Activated CD4-positive, alpha-beta T cell treated with anti-CD3 and anti-CD28 coated beads, Interleukin-2, amount 10 ng/mL, durations not matched to agents 24 days and 14 days (primary cell): ENCODE data around the gene AWAT1. TPM values are rescaled to one million over a fixed set of nuclear protein-coding genes. Genes with fewer than 3 reads are reported as not detected.
"Not testable (repeated sequence)": the region's sequence is repeated elsewhere in the genome, so short reads cannot be mapped to it uniquely, and the experiment has no call there.

Experiments used
- DNase-seq: peaks from one replicate; pipeline ENCODE4 v3.0.0; 2022
- H3K27ac Mint-ChIP-seq: one replicate; pipeline ENCODE4 v1.8.0; 2022; ENCODE audit warnings: mild to moderate bottlenecking, mixed read lengths
- H3K27me3 Mint-ChIP-seq: one replicate; pipeline ENCODE4 v1.8.0; 2022; ENCODE audit warnings: mixed read lengths
- H3K36me3 Mint-ChIP-seq: one replicate; pipeline ENCODE4 v1.8.0; 2022; ENCODE audit warnings: low read depth, mild to moderate bottlenecking, mixed read lengths
- H3K4me1 Mint-ChIP-seq: one replicate; pipeline ENCODE4 v1.8.0; 2021; ENCODE audit warnings: mixed read lengths
- H3K4me3 Mint-ChIP-seq: one replicate; pipeline ENCODE4 v1.8.0; 2022; ENCODE audit warnings: mild to moderate bottlenecking, moderate library complexity, mixed read lengths
- H3K9me3 Mint-ChIP-seq: one replicate; pipeline ENCODE4 v1.8.0; 2021; ENCODE audit warnings: mixed read lengths
- intact Hi-C: fragments of 100-400 bp; cut with micrococcal nuclease; formaldehyde crosslinking; loops from one replicate; pipeline ENCODE4 v1.15.1; 2023
- total RNA-seq: library from RNA; stranded (reverse); gene quantifications from 2 replicates; pipeline ENCODE4 v1.2.3, GENCODE V29; 2022

Gene AWAT1
- not detected in 2 replicates for total RNA-seq

GRCh38 chrX:70234355-70234754 is at the start of gene AWAT1:
Gene AWAT1 (plus strand): TSS chrX:70234655. CDS start chrX:70234696, 41 bp downstream.
- Mint-ChIP-seq H3K36me3 (no peaks in the 10 kb centered on the region), H3K4me1 (peaks cover 10% of the 10 kb centered on the region), H3K9me3 (no peaks in the 10 kb centered on the region), H3K4me3 (no peak within 1 kb of the TSS), H3K27me3 (no peaks in the 10 kb centered on the region), H3K27ac (no peak within 1 kb of the TSS)
- no peak for DNase-seq
- intact Hi-C loops: no loop called here

DNA sequence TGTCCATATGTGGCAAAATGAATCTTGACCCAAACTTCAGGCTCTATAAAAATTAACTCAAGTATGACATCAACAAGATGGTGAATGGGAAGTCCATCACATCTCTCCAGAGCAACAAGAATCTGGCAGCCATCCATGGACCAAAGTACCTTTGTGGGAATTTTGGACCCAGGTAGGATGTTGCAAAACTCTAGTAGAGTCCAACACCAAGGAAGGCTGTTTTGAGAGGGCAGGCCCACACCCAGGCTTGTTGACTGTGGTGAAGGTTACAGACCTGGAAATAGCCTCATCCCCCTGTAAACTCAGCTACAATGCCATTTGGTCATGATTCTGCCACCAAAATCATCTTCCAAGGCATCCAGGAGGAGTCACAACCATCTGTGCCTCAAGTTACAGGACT is 44.2 kb upstream of the AWAT1 start:
- H3K9me3 Mint-ChIP-seq: peaks cover 4% of the 10 kb centered on the region
- intact Hi-C loops: no loop called here
- no peaks in the 10 kb centered on the region for H3K36me3 Mint-ChIP-seq
- H3K27ac Mint-ChIP-seq: no peak overlapping the region
- no peak for DNase-seq
- H3K4me1 Mint-ChIP-seq: no peaks in the 10 kb centered on the region
- no peak overlapping the region for H3K4me3 Mint-ChIP-seq
- peaks cover 9% of the 10 kb centered on the region for H3K27me3 Mint-ChIP-seq

DNA sequence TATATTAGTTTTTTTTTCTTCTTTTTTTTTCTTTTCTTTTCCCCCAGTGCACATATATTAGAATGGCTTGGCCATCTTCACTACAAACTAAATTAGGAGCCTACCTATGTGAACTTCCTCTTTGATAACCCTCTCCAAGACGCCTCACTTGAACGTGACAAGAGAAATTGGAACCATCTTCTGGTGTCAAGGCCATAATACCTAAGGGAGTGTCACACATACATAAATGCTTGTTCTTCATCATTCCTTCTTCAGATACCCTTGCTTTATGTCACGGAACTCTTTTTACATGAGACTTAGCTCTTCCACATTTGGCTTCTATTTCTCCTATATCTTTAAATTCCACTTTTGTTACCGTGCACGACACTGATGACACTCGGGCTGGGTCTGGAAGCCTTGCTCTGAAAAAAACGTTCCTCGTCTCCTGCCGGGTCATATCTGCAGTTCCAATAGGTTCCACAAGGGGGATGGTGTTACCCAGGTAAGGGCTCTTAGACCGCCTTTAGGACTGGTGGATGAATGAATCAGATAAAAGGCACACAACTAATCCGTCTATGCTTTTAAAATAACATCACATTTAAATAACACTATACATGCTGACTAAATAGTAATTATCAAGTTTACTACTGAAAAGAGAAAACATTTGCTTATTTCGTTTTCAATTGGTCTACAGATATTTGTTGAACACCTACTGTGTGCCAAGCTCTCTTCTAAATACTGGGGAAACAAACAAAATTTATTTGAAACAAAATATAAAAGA is 37.3 kb upstream of the AWAT1 start:
- Mint-ChIP-seq H3K9me3 (no peaks in the 10 kb centered on the region), H3K4me3 (no peak overlapping the region), H3K27me3 (peaks cover 12% of the 10 kb centered on the region), H3K4me1 (peaks cover 4% of the 10 kb centered on the region), H3K27ac (no peak overlapping the region), H3K36me3 (no peaks in the 10 kb centered on the region)
- intact Hi-C loops: loop anchor here (1.0 to 2.0 kb wide), 2 partner anchors 66 to 238 kb away; no protein-coding TSS in a partner anchor
- peak; percentile 88 for DNase-seq

DNA sequence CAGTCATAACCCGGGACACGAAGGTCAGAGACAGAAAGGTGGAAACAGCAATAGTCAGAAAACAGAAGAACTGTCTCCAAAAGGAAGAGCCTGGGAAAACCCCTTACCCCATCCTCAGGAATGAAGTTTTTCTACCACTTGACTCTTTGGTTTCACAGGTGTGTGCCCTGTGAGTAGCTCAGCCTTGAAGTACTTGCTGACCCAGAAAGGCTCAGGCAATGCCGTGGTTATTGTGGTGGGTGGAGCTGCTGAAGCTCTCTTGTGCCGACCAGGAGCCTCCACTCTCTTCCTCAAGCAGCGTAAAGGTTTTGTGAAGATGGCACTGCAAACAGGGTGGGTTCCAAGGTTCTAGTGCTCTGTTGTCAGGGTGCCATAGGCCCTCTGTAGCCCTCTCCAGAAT is 32.7 kb upstream of the AWAT1 start:
- Mint-ChIP-seq H3K4me3 (no peak overlapping the region), H3K27ac (no peak overlapping the region), H3K4me1 (peaks cover 4% of the 10 kb centered on the region), H3K27me3 (peaks cover 3% of the 10 kb centered on the region), H3K36me3 (no peaks in the 10 kb centered on the region), H3K9me3 (no peaks in the 10 kb centered on the region)
- intact Hi-C loops: no loop called here
- no peak for DNase-seq

- DNase-seq: no peak
- Mint-ChIP-seq H3K4me1 (no peaks in the 10 kb centered on the region), H3K9me3 (peaks cover 3% of the 10 kb centered on the region), H3K27ac (no peak overlapping the region), H3K27me3 (no peaks in the 10 kb centered on the region), H3K4me3 (no peak overlapping the region), H3K36me3 (no peaks in the 10 kb centered on the region)
- intact Hi-C loops: no loop called here
These were observed 26.0 kb upstream of the AWAT1 start for GRCh38 chrX:70208479-70208878.

DNA sequence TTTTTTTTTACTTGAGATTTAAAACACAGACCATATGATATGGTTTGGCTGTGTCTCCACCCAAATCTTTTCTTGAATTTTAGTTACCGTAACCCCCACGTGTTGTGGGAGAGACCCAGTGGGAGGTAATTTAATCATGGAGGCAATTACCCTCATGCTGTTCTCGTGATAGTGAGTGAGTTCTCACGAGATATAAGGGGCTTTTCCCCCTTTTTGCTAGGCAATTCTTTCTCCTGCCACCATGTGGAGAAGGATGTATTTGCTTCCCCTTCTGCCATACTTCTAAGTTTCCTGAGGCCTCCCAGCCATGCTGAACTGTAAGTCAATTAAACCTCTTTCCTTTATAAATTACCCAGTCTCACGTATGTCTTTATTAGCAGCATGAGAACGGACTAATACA is 24.9 kb upstream of the AWAT1 start:
- H3K9me3 Mint-ChIP-seq, H3K36me3 Mint-ChIP-seq, H3K27me3 Mint-ChIP-seq, H3K4me1 Mint-ChIP-seq, H3K4me3 Mint-ChIP-seq, DNase-seq, intact Hi-C loops, H3K27ac Mint-ChIP-seq: not testable (repeated sequence)

- peak; percentile 46 for DNase-seq
- H3K4me3 Mint-ChIP-seq: no peak overlapping the region
- no peaks in the 10 kb centered on the region for H3K27me3 Mint-ChIP-seq
- no peaks in the 10 kb centered on the region for H3K36me3 Mint-ChIP-seq
- no peaks in the 10 kb centered on the region for H3K4me1 Mint-ChIP-seq
- no peak overlapping the region for H3K27ac Mint-ChIP-seq
- no peaks in the 10 kb centered on the region for H3K9me3 Mint-ChIP-seq
- intact Hi-C loops: no loop called here
These were observed 14.3 kb upstream of the AWAT1 start for GRCh38 chrX:70219938-70220764.

DNA sequence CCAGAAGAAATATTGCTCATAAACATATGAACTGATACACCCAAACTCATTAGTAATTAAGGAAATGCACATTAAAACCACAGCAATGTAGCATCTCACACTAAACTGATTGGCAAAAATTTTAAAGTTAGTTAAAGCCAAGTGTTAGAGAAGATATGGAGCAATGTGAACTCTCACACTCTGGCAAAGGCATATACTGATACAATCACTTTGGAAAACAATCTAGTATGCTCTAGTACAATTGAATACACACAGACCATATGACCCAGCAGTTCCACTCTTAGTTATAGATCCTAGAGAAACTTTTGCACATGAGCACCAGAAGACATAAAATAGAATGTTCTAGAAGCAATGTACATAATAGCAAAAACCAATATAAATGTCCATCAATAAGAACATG is 8.4 kb upstream of the AWAT1 start:
- intact Hi-C loops: no loop called here
- Mint-ChIP-seq H3K27ac (no peak overlapping the region), H3K4me1 (no peaks in the 10 kb centered on the region), H3K36me3 (no peaks in the 10 kb centered on the region), H3K27me3 (no peaks in the 10 kb centered on the region), H3K4me3 (no peak overlapping the region), H3K9me3 (no peaks in the 10 kb centered on the region)
- DNase-seq: no peak

DNA sequence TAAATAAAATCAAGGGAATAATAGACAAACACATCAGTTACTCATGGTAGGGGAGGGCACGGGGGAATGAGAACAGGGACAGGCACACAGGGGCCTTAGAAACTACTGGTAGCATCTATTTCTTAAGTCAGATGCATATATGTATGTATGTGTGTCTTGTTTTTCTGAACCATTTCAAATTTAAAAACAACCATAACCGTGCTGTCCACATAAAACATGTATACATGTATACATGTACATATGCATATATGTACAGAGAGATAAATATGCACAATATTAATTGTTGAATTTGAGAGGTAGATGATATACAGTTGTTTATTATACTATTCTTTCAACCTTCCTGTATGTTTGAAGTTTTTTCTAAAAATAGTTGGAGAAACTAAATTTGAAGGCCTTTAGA is 7.8 kb upstream of the AWAT1 start:
- no peak for DNase-seq
- Mint-ChIP-seq H3K36me3 (no peaks in the 10 kb centered on the region), H3K9me3 (no peaks in the 10 kb centered on the region), H3K4me3 (no peak overlapping the region), H3K27ac (no peak overlapping the region), H3K27me3 (no peaks in the 10 kb centered on the region), H3K4me1 (no peaks in the 10 kb centered on the region)
- intact Hi-C loops: no loop called here

GRCh38 chrX:70231666-70232065 is 2.8 kb upstream of the AWAT1 start:
- peaks cover 10% of the 10 kb centered on the region for H3K4me1 Mint-ChIP-seq

GRCh38 chrX:70240751-70241150 is 6.3 kb downstream of the AWAT1 start:
- Mint-ChIP-seq H3K27ac (no peak overlapping the region), H3K36me3 (no peaks in the 10 kb centered on the region), H3K4me3 (no peak overlapping the region), H3K27me3 (no peaks in the 10 kb centered on the region), H3K9me3 (no peaks in the 10 kb centered on the region), H3K4me1 (no peaks in the 10 kb centered on the region)
- no peak for DNase-seq
- intact Hi-C loops: no loop called here

More at GRCh38 chrX:70231666-70232065, 2.8 kb upstream of the AWAT1 start:
- H3K27me3 Mint-ChIP-seq: no peaks in the 10 kb centered on the region
- intact Hi-C loops: no loop called here
- no peaks in the 10 kb centered on the region for H3K36me3 Mint-ChIP-seq
- H3K9me3 Mint-ChIP-seq: no peaks in the 10 kb centered on the region
- peak overlapping the region; percentile 41 for H3K27ac Mint-ChIP-seq
- no peak overlapping the region for H3K4me3 Mint-ChIP-seq
- DNase-seq: no peak

GRCh38 chrX:70241501-70241900 is 7.0 kb downstream of the AWAT1 start:
- intact Hi-C loops: no loop called here
- H3K27ac Mint-ChIP-seq: no peak overlapping the region
- no peaks in the 10 kb centered on the region for H3K4me1 Mint-ChIP-seq
- no peak for DNase-seq
- H3K36me3 Mint-ChIP-seq: no peaks in the 10 kb centered on the region
- H3K9me3 Mint-ChIP-seq: no peaks in the 10 kb centered on the region
- no peak overlapping the region for H3K4me3 Mint-ChIP-seq
- H3K27me3 Mint-ChIP-seq: no peaks in the 10 kb centered on the region

- H3K27ac Mint-ChIP-seq, H3K4me3 Mint-ChIP-seq, H3K4me1 Mint-ChIP-seq, H3K36me3 Mint-ChIP-seq, H3K27me3 Mint-ChIP-seq, H3K9me3 Mint-ChIP-seq, DNase-seq, intact Hi-C loops: not testable (repeated sequence)
These were observed 9.1 kb downstream of the AWAT1 start for GRCh38 chrX:70243601-70244000.

- intact Hi-C loops: no loop called here
- no peaks in the 10 kb centered on the region for H3K27me3 Mint-ChIP-seq
- DNase-seq: no peak
- no peaks in the 10 kb centered on the region for H3K4me1 Mint-ChIP-seq
- no peak overlapping the region for H3K4me3 Mint-ChIP-seq
- H3K27ac Mint-ChIP-seq: no peak overlapping the region
- H3K36me3 Mint-ChIP-seq: no peaks in the 10 kb centered on the region
- H3K9me3 Mint-ChIP-seq: no peaks in the 10 kb centered on the region
These were observed 10.4 kb downstream of the AWAT1 start for GRCh38 chrX:70244881-70245280.
